A549 (cell line): ENCODE measurements around the gene FIGLA.

Experiments used
- CTCF ChIP-seq: fragments of >200 bp; sonication (Bioruptor Twin); formaldehyde crosslinking; IDR thresholded peaks from 3 replicates; pipeline ENCODE4 v1.5.1; 2016
- HDAC2 ChIP-seq: fragments of 200-600 bp; sonication (generic); IDR thresholded peaks from 2 replicates; pipeline ENCODE4 v1.6.1; 2016
- PHF8 ChIP-seq: fragments of 200-600 bp; sonication (generic); IDR thresholded peaks from 2 replicates; pipeline ENCODE4 v1.6.1; 2016; ENCODE audit warnings: low read depth, mild to moderate bottlenecking, antibody characterized with exemption, moderate library complexity, borderline replicate concordance
- RFX5 ChIP-seq: fragments of 450-650 bp; IDR thresholded peaks from 2 replicates; pipeline ENCODE4 v1.7.1; 2014; ENCODE audit warnings: antibody characterized with exemption, mild to moderate bottlenecking, moderate library complexity
- TF ChIP-seq, protein P1 (sequence below): IDR thresholded peaks from 2 replicates; pipeline ENCODE4 v1.6.1; 2012; ENCODE audit warnings: low read depth, borderline replicate concordance
- TF ChIP-seq, protein P2 (sequence below): IDR thresholded peaks from 2 replicates; pipeline ENCODE4 v1.6.1; 2012

DNA sequence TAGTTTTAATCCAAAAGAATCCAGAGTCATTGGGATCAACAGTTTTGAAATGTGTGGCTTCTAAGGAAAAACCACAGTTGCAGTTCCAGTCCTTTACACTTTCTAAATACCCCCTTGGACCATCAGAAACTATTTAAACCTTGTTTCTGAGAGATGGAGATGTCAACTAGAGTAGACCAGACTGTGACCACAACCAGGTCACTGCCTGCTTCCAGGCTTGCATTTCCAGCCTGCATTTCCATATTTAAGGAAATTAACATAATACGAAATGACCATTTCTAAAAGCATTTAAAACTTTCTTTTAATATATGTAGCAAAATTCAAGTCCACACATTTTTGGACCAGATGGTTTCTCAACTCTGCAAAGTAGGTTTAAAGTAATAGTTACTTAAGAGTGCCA lies 60.8 kb downstream of the FIGLA start:
- TF ChIP-seq HDAC2 (no peak), CTCF (no peak), RFX5 (no peak), PHF8 (no peak)
- TF ChIP-seq, protein P1, sequence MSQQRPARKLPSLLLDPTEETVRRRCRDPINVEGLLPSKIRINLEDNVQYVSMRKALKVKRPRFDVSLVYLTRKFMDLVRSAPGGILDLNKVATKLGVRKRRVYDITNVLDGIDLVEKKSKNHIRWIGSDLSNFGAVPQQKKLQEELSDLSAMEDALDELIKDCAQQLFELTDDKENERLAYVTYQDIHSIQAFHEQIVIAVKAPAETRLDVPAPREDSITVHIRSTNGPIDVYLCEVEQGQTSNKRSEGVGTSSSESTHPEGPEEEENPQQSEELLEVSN, result no peak
- TF ChIP-seq, protein P2, sequence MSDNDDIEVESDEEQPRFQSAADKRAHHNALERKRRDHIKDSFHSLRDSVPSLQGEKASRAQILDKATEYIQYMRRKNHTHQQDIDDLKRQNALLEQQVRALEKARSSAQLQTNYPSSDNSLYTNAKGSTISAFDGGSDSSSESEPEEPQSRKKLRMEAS, result no peak
